PFSK-1 (cell line): Measurements from ENCODE around the gene ALDH2.

ENCODE experiments used
- FOXP2 ChIP-seq: optimal IDR thresholded peaks from 2 replicates; pipeline ENCODE3; 2011; ENCODE audit warnings: borderline replicate concordance, control low read depth, inconsistent platforms; ENCODE audit not compliant: insufficient read depth; ENCODE audit errors: extremely low read length, extremely low read depth
- POLR2AphosphoS5 ChIP-seq: IDR thresholded peaks from 2 replicates; pipeline ENCODE4 v1.6.1; 2012; ENCODE audit warnings: low read depth, mild to moderate bottlenecking, control low read depth, low read length, moderate library complexity
- SIN3A ChIP-seq: IDR thresholded peaks from 2 replicates; pipeline ENCODE4 v1.6.1; 2012; ENCODE audit warnings: mild to moderate bottlenecking, low read length, moderate library complexity, borderline replicate concordance; ENCODE audit not compliant: insufficient read depth
- TAF1 ChIP-seq: IDR thresholded peaks from 2 replicates; pipeline ENCODE4 v1.6.1; 2012; ENCODE audit warnings: low read length, control low read depth, borderline replicate concordance; ENCODE audit not compliant: insufficient read depth
- TF ChIP-seq, protein P1 (sequence below), 2 experiments: IDR thresholded peaks; 2 replicates each; pipeline versions ENCODE4 v1.6.1 to v1.8.0; 2011 to 2012; ENCODE audit warnings: low read depth in 2 of 2, low read length in 2 of 2, control low read depth in 1 of 2, inconsistent platforms in 1 of 2, mild to moderate bottlenecking in 1 of 2, moderate library complexity in 1 of 2; ENCODE audit not compliant: insufficient read depth in 1 of 2

Gene ALDH2

DNA sequence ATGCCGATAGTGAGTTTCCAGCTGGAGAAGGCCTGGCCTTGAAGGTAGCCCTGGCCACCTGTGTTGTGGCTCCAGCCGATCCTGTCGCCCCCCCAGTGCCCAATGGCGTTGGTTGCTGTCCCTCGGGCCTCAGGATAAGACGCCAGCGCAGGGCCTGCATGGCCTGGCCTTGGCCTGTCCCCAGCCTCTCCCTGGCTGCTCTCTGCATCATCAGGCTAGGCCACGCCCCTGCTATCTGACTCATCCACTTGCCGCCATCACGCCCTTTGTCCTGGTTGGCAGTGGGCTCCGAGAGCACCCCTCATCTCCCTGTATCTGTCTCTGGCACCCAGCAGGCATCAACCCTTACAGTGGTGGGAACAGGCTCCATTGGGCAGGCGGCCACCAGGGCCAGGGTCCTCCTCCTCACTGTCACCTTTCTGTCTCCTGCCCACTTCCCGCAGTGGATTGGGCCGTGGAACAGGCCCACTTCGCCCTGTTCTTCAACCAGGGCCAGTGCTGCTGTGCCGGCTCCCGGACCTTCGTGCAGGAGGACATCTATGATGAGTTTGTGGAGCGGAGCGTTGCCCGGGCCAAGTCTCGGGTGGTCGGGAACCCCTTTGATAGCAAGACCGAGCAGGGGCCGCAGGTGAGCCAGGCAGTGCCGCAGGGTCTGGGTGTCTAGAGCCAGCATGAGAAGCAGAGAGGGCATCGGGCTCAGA, 25.6 kb downstream of the ALDH2 start:
- TF ChIP-seq POLR2AphosphoS5 (no peak), SIN3A (no peak), TAF1 (no peak), FOXP2 (no peak)
- TF ChIP-seq, protein P1, sequence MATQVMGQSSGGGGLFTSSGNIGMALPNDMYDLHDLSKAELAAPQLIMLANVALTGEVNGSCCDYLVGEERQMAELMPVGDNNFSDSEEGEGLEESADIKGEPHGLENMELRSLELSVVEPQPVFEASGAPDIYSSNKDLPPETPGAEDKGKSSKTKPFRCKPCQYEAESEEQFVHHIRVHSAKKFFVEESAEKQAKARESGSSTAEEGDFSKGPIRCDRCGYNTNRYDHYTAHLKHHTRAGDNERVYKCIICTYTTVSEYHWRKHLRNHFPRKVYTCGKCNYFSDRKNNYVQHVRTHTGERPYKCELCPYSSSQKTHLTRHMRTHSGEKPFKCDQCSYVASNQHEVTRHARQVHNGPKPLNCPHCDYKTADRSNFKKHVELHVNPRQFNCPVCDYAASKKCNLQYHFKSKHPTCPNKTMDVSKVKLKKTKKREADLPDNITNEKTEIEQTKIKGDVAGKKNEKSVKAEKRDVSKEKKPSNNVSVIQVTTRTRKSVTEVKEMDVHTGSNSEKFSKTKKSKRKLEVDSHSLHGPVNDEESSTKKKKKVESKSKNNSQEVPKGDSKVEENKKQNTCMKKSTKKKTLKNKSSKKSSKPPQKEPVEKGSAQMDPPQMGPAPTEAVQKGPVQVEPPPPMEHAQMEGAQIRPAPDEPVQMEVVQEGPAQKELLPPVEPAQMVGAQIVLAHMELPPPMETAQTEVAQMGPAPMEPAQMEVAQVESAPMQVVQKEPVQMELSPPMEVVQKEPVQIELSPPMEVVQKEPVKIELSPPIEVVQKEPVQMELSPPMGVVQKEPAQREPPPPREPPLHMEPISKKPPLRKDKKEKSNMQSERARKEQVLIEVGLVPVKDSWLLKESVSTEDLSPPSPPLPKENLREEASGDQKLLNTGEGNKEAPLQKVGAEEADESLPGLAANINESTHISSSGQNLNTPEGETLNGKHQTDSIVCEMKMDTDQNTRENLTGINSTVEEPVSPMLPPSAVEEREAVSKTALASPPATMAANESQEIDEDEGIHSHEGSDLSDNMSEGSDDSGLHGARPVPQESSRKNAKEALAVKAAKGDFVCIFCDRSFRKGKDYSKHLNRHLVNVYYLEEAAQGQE (IDR thresholded peaks at IDR 0.05; ENCODE audit: insufficient read depth in 1 of 2, low read depth in 2 of 2, low read length in 2 of 2), result no peak

DNA sequence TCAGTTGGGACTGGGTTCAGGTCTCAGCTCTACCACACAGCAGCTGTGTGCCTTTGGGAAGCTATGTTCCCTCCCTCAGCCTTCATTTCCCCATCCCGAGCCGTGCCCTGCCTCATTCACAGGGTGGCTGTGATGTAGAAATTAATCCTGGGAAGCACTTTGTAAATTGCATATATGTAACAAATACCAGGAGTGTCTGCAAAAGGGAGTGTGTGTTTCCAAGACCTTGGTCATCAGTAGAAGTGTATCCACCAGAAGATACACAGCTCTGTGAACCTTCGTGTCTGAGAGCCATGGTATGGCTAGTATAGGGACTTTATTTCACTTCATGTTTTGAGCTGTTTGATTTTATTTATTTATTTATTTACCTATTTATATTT, 26.1 kb downstream of the ALDH2 start:
- TF ChIP-seq POLR2AphosphoS5 (no peak), FOXP2 (no peak), SIN3A (no peak), TAF1 (no peak)
- TF ChIP-seq, protein P1 (IDR thresholded peaks at IDR 0.05; ENCODE audit: insufficient read depth in 1 of 2, low read depth in 2 of 2, low read length in 2 of 2), result no peak

- TF ChIP-seq FOXP2 (no peak), POLR2AphosphoS5 (no peak), TAF1 (no peak), SIN3A (no peak)
- TF ChIP-seq, protein P1 (IDR thresholded peaks at IDR 0.05; ENCODE audit: insufficient read depth in 1 of 2, low read depth in 2 of 2, low read length in 2 of 2), result no peak
Measured at GRCh38 chr12:111798182-111798581, 31.4 kb downstream of the ALDH2 start.

GRCh38 chr12:111799758-111800157, 33.0 kb downstream of the ALDH2 start:
- TF ChIP-seq TAF1, result no peak

- TF ChIP-seq FOXP2, result no peak
- TF ChIP-seq, protein P1 (IDR thresholded peaks at IDR 0.05; ENCODE audit: insufficient read depth in 1 of 2, low read depth in 2 of 2, low read length in 2 of 2), result no peak
- TF ChIP-seq POLR2AphosphoS5, result no peak
Measured at GRCh38 chr12:111803038-111803626, 36.4 kb downstream of the ALDH2 start.
